GM19438 (cell line): ENCODE results near the gene TRIM69.
A peak's percentile ranks its signal among the peaks of the same experiment; 100 is the strongest.
"Not testable (repeated sequence)": the region's sequence is repeated elsewhere in the genome, so short reads cannot be mapped to it uniquely, and the experiment has no call there.

ENCODE experiments used
- ATAC-seq: cut with Tn5 transposase; IDR thresholded peaks from one replicate; pipeline ENCODE4 v1.9.1; 2021; ENCODE audit warnings: low read depth; ENCODE audit not compliant: unreplicated experiment

The TRIM69 gene

GRCh38 chr15:44715142-44715796, 21.1 kb upstream of the TRIM69 start:
- ATAC-seq, result no peak

DNA sequence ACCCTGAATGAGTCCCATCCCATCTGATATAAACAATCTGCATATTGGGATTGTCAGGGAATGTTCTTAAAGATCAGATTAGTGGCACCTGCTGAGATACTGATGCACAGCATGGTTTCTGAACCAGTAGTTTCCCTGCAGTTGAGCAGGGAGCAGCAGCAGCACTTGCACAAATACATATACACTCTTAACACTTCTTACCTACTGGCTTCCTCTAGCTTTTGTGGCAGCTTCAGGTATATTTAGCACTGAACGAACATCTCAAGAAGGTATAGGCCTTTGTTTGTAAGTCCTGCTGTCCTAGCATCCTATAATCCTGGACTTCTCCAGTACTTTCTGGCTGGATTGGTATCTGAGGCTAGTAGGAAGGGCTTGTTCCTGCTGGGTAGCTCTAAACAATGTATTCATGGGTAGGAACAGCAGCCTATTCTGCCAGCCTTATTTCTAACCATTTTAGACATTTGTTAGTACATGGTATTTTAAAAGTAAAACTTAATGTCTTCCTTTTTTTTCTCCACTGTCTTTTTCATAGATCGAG, 20.5 kb upstream of the TRIM69 start:
- ATAC-seq, result no peak

DNA sequence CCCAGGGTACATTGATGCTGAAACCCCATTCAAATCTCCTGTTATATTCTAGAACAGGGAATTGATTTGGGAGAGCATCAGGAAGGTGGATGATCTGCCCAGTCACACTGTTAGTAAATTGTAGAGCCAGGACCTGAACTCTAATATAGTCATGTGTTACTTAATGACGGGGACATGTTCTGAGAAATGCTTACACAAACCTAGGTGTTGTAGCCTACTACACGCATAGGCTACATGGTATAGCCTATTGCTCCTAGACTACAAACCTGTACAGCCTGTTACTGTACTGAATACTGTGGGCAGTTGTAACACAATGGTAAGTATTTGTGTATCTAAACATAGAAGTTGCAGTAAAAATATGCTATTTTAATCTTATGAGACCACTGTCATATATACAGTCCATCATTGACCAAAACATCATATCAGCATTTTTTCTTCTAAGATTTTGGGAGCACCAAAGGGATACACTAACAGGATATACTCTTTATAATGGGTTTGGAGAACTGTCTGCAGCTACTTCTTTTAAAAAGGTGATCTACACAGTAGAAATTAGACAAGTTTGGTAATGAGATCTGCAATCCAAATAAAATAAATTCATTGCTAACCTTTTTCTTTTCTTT, 19.2 kb upstream of the TRIM69 start:
- ATAC-seq, result no peak

DNA sequence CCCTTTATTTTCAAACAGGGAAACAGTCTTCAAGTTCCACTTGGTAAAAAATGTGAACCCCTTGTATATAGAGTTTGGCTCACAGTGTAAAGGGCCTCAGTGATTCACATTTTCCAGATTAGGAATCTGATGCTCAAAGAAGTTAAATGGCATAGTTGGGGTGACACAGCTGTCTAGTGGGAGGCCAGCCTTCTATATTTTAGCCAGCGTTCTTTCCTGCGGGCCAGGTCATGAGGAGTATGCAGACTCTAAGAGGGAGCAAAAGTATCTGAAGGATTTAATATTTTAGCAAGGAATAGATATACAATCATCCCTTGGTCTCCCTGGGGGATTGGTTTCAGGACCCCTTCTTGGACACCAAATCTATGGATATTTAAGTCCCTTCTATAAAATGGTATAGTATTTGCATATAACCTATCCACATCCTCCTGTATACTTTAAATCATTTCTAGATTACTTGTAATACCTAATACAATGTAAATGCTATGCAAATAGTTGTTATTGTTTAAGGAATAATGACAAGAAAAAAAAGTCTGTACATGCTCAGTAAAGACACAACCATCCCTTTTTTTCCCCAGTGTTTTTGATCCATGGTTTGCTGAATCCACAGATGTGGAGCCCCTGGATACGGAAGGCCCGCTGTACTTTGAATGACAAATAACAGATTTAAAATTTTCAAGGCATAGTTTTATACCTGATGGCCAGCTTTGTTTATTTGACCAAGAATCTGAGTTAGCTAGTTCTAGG, 18.0 kb upstream of the TRIM69 start:
- ATAC-seq, result no peak

GRCh38 chr15:44718927-44719292, 17.4 kb upstream of the TRIM69 start:
- no peak for ATAC-seq

GRCh38 chr15:44719293-44719999, 16.9 kb upstream of the TRIM69 start:
- peak; percentile 55 for ATAC-seq

DNA sequence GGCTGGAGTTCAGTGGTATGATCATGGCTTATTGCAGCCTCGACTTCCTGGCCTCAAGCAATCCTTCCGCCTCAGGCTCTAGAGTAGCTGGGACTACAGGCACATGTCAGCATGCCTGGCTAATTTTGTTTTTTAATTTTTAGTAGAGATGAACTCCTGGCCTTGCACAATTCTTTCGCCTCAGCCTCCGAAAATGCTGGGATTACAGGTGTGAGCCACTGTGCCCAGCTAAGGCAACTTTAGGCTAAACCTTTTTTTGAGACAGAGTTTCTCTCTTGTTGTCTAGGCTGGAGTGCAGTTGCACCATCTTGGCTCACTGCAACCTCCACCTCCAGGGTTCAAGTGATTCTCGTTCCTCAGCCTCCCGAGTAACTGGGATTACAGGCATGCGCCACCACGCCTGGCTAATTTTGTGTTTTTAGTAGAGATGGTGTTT, 16.3 kb upstream of the TRIM69 start:
- ATAC-seq, result not testable (repeated sequence)

GRCh38 chr15:44720460-44721176, 15.7 kb upstream of the TRIM69 start:
- no peak for ATAC-seq

GRCh38 chr15:44722011-44722410, 14.3 kb upstream of the TRIM69 start:
- ATAC-seq, result no peak

- no peak for ATAC-seq
Observed at GRCh38 chr15:44726136-44726535, 10.2 kb upstream of the TRIM69 start.

- ATAC-seq, result peak; percentile 33
Observed at GRCh38 chr15:44726568-44727484, 9.5 kb upstream of the TRIM69 start.

- ATAC-seq, result no peak
Observed at GRCh38 chr15:44727485-44728231, 8.7 kb upstream of the TRIM69 start.

- peak; percentile 1 for ATAC-seq
Observed at GRCh38 chr15:44728232-44728575, 8.1 kb upstream of the TRIM69 start.

DNA sequence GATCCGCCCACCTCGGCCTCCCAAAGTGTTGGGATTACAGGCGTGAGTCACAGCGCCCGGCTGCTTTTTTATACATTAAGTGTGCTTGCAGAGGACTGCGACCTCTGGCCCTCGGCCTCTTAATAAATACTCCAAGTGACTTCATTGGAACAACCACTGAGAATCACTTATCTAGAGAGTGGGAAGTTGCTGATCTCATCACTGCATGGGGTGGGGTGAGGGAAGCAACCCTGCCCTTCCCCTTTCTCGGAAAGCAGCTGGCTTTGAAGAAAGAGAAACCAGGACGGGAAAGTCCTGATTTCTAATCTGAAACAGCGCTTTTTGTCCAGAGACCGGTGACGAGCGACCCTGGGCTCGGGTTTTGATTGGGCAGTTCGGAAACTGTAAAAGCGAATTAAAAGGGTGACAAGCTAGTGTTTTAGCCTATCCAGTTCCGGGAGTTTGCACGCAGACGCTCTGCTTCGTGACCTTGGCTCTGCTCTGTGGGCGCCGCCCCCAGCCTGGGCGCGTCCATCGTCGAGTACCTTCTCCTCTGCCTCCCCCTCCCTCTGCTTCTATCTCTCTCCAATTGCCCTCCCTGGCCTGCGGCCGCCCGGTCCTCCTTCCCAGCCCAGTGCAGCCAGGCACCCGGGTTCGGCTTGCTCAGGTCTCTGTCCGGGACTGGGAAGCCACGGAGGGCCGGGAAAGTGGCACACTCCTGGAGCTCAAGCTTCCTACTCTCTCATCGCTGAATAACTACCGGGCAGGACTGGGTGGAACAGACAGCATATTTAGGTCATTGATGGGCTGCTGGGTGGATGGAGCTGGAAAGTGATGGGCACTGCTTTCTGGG, 7.5 kb upstream of the TRIM69 start:
- peak; percentile 71 for ATAC-seq

DNA sequence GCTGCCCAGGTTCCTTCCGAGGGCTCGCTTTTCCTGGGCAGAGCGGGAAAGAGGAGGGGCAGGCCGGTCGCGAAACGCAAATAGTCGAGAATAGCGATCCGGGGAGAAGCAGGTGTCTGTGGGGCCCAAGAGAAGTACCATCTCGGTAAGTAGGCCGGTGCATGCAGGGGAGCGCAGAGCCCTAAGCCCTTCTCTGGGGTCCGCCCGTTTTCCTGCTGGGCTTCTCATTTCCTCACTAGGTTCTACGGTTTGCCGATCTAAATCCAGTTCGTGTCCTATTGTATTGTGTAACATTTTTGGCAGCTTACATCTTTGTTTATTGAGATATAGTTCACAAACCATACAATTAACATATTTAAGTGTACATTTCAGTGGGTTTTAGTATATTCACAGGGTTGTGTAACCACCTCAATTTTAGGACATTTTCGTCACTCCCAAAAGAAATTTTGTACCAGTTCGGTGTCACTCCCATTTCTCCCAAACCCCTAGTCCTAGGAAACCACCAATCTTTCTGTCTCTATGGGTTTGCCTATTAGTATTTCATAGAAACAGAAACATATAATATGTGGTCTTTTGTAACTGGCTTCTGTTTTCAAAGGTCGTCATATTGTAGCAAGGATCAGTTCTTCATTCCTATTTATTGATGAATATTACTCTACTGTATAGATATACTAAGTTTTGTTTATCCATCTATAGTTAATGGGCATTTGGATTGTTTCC, 6.8 kb upstream of the TRIM69 start:
- ATAC-seq, result peak; percentile 2

- ATAC-seq, result no peak
Observed at GRCh38 chr15:44734839-44735481, 1.4 kb upstream of the TRIM69 start.
